ENCODE data around the gene GNB2.
"Not testable (repeated sequence)": the region's sequence is repeated elsewhere in the genome, so short reads cannot be mapped to it uniquely, and the experiment has no call there.

Gene GNB2

GRCh38 chr7:100705320-100705752 is 31.8 kb downstream of the GNB2 start:
- DNase-seq = peak; percentile 39

- peak; percentile 96 for DNase-seq
Observed at GRCh38 chr7:100705753-100706671, 32.5 kb downstream of the GNB2 start, which contains the start of gene POP7. Gene POP7 (plus strand): TSS chr7:100706121. CDS start chr7:100706831, 710 bp downstream.

- DNase-seq = no peak
Observed at GRCh38 chr7:100706672-100707311, 33.3 kb downstream of the GNB2 start.

GRCh38 chr7:100708395-100708794 is 34.9 kb downstream of the GNB2 start:
- DNase-seq = no peak

GRCh38 chr7:100710452-100710851 is 36.9 kb downstream of the GNB2 start:
- DNase-seq = no peak

- no peak for DNase-seq
Observed at GRCh38 chr7:100711369-100711768, 37.8 kb downstream of the GNB2 start.

GRCh38 chr7:100714725-100715124 is 41.2 kb downstream of the GNB2 start:
- DNase-seq = no peak

GRCh38 chr7:100717073-100717472 is 43.5 kb downstream of the GNB2 start:
- DNase-seq = not testable (repeated sequence)

GRCh38 chr7:100719523-100720278 is 46.2 kb downstream of the GNB2 start:
- DNase-seq = peak; percentile 33

- no peak for DNase-seq
Observed at GRCh38 chr7:100720279-100720670, 46.7 kb downstream of the GNB2 start, which contains the start of gene EPO. Gene EPO (plus strand): TSS chr7:100720468. CDS start chr7:100720981, 513 bp downstream.

- no peak for DNase-seq
Observed at GRCh38 chr7:100720671-100721504, 47.3 kb downstream of the GNB2 start.

- DNase-seq = no peak
Observed at GRCh38 chr7:100721505-100721812, 47.9 kb downstream of the GNB2 start.

GRCh38 chr7:100722480-100723212 is 49.1 kb downstream of the GNB2 start:
- DNase-seq = no peak

- no peak for DNase-seq
Observed at GRCh38 chr7:100723732-100724275, 50.3 kb downstream of the GNB2 start.

- not testable (repeated sequence) for DNase-seq
Observed at GRCh38 chr7:100724364-100724763, 50.8 kb downstream of the GNB2 start.

- DNase-seq = peak; percentile 64
Observed at GRCh38 chr7:100726996-100727761, 53.6 kb downstream of the GNB2 start.

GRCh38 chr7:100728196-100728595 is 54.7 kb downstream of the GNB2 start:
- no peak for DNase-seq
